ENCODE measurements around the gene ITM2C.

- no peak for TF ChIP-seq EZH2phosphoT487 (IDR thresholded peaks at IDR 0.05; ENCODE audit: unreplicated experiment)
- no peak for TF ChIP-seq CTCF (conservative IDR thresholded peaks at IDR 0.05; ENCODE audit: low read depth in 2 of 2)
Observed at GRCh38 chr2:230898016-230898712, 33.4 kb downstream of the ITM2C start.
